Activated naive CD8-positive, alpha-beta T cell treated with anti-CD3 and anti-CD28 coated beads for 36 hours (primary cell): ENCODE data around the gene C2CD2L. TPM values are rescaled to one million over a fixed set of nuclear protein-coding genes. Genes with fewer than 3 reads are reported as not detected.
"Not testable (repeated sequence)": the region's sequence is repeated elsewhere in the genome, so short reads cannot be mapped to it uniquely, and the experiment has no call there.

Experiments used
- DNase-seq: peaks from one replicate; pipeline ENCODE4 v3.0.0; 2021
- H3K27ac Mint-ChIP-seq: one replicate; pipeline ENCODE4 v1.8.0; 2022; ENCODE audit warnings: mild to moderate bottlenecking, moderate library complexity, mixed read lengths
- H3K27me3 Mint-ChIP-seq: one replicate; pipeline ENCODE4 v1.8.0; 2022; ENCODE audit warnings: mild to moderate bottlenecking, mixed read lengths
- H3K36me3 Mint-ChIP-seq: one replicate; pipeline ENCODE4 v1.8.0; 2021; ENCODE audit warnings: mild to moderate bottlenecking, mixed read lengths
- H3K4me1 Mint-ChIP-seq: one replicate; pipeline ENCODE4 v1.8.0; 2021; ENCODE audit warnings: mixed read lengths
- H3K4me3 Mint-ChIP-seq: one replicate; pipeline ENCODE4 v1.8.0; 2022; ENCODE audit warnings: mild to moderate bottlenecking, moderate library complexity, mixed read lengths
- H3K9me3 Mint-ChIP-seq: one replicate; pipeline ENCODE4 v1.8.0; 2022; ENCODE audit warnings: mixed read lengths
- total RNA-seq, 2 experiments: library from RNA; stranded (reverse); gene quantifications; one replicate each; pipeline ENCODE4 v1.2.3, GENCODE V29; 2021

Gene C2CD2L
- 10 to 100 TPM; 19.3 to 20.0 TPM for total RNA-seq

DNA sequence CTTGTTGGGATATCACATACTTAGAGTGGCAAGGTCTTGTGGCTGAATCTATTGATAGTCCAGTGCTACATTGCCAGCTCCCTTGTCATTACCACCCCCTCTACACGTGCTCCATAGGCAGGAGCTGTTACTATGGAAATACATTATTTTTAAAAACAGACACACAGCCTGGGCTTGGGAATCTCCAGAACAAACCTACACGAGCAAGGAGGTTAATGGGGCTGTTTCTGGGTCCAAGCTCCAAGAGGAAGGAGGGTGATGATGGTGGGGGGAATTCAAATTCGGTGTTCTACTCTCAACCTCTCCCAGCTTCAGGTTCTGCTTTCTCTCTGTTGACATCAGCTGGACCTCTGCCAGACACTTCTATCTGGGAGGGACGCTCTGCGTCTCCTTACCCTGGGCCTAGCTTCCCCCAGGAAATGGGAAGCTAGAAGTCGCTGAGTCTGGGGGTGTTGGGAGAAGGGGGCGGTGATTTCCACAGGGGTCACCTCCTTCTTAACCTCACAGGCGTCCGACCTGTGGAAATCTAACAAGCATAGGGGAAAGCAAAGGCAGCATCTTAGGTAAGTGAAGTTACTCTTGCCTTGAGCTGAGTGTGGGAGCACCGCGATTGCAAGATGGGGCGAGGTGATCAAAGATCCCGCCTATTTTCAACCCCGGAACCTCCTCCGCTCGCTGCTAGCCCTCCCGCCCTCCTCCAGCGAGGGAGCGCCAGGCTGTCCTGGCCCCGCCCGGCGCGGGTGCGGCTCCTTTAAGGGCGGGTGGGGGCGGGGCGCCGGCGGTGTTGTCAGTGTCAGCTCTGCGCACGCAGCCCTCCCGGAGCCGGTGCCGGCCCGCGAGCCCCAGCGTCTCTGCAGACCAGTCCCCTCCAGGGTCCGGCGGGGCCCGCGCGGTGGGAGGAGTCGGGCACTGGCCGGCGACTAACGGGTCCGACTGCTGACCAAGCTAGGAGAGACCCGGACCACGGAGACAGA, at the start of gene C2CD2L:
C2CD2L (plus strand) TSS at position 781 of the 974 bp plus-strand sequence. CDS start 398 bp downstream, outside the sequence.
- DNase-seq: peak; percentile 92
- H3K4me1 Mint-ChIP-seq: peaks cover 35% of the 10 kb centered on the region
- peak within 1 kb of the TSS; percentile 94 for H3K4me3 Mint-ChIP-seq
- H3K27me3 Mint-ChIP-seq: no peaks in the 10 kb centered on the region
- H3K36me3 Mint-ChIP-seq: peaks cover 16% of the 10 kb centered on the region
- H3K27ac Mint-ChIP-seq: peak within 1 kb of the TSS; percentile 95
- H3K9me3 Mint-ChIP-seq: no peaks in the 10 kb centered on the region

DNA sequence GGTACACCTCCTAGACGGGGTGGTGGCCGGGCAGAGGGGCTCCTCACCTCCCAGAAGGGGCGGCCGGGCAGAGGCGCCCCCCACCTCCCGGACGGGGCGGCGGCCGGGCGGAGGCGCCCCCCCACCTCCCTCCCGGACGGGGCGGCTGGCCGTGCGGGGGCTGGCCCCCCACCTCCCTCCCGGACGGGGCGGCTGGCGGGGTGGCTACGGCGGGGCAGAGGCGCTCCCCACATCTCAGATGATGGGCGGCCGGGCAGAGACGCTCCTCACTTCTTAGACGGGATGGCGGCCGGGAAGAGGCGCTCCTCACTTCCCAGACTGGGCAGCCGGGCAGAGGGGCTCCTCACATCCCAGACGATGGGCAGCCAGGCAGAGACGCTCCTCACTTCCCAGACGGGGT, 48.0 kb upstream of the C2CD2L start:
- not testable (repeated sequence) for H3K4me3 Mint-ChIP-seq, H3K9me3 Mint-ChIP-seq, H3K27me3 Mint-ChIP-seq, H3K27ac Mint-ChIP-seq, DNase-seq
- Mint-ChIP-seq H3K4me1 (peaks cover 24% of the 10 kb centered on the region), H3K36me3 (peaks cover 18% of the 10 kb centered on the region)

DNA sequence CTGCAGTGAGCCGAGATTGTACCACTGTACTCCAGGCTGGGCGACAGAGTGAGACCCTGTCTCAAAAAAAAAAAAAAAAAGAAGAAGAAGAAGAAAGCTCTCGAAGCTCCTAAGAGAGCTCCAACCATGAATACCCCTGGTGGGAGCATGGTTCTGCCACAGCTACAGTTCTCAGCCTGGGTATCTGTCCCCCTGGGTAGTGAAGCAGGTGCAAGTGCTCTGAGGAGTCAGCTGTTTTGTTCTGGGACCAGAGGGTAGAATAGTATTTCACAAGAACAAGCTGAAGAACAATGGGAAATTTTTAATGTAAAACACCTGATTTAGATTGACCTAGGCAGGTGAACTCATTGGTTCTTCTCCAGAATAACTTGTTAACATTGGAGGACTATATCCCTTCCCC, 45.9 kb upstream of the C2CD2L start:
- Mint-ChIP-seq H3K4me1 (peaks cover 23% of the 10 kb centered on the region), H3K4me3 (no peak overlapping the region), H3K9me3 (no peaks in the 10 kb centered on the region), H3K27me3 (no peaks in the 10 kb centered on the region), H3K36me3 (peaks cover 6% of the 10 kb centered on the region), H3K27ac (no peak overlapping the region)
- no peak for DNase-seq

DNA sequence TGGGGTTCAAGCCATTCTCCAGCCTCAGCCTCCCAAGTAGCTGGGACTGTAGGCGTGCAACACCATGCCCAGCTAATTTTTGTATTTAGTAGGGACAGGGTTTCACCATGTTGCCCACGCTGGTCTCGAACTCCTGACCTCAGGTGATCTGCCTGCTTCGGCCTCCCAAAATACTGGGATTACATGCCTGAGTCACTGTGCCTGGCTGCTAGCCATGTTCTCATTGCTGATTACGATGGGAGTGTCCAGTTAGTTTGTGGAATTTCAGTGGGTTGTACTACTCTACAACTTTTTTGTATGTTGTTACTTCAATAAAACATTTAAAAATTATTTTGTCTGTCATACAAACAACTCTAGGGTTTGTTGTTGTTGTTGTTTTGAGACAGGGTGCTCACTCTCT, 44.4 kb upstream of the C2CD2L start:
- H3K4me1 Mint-ChIP-seq: peaks cover 23% of the 10 kb centered on the region
- no peak overlapping the region for H3K27ac Mint-ChIP-seq
- no peak overlapping the region for H3K4me3 Mint-ChIP-seq
- H3K36me3 Mint-ChIP-seq: peaks cover 3% of the 10 kb centered on the region
- DNase-seq: no peak
- H3K9me3 Mint-ChIP-seq: no peaks in the 10 kb centered on the region
- H3K27me3 Mint-ChIP-seq: no peaks in the 10 kb centered on the region

- Mint-ChIP-seq H3K4me3 (no peak overlapping the region), H3K27me3 (no peaks in the 10 kb centered on the region), H3K36me3 (peaks cover 3% of the 10 kb centered on the region), H3K9me3 (no peaks in the 10 kb centered on the region), H3K27ac (no peak overlapping the region), H3K4me1 (peaks cover 24% of the 10 kb centered on the region)
- DNase-seq: peak; percentile 36
Observed at GRCh38 chr11:119065369-119065768, 41.8 kb upstream of the C2CD2L start.

DNA sequence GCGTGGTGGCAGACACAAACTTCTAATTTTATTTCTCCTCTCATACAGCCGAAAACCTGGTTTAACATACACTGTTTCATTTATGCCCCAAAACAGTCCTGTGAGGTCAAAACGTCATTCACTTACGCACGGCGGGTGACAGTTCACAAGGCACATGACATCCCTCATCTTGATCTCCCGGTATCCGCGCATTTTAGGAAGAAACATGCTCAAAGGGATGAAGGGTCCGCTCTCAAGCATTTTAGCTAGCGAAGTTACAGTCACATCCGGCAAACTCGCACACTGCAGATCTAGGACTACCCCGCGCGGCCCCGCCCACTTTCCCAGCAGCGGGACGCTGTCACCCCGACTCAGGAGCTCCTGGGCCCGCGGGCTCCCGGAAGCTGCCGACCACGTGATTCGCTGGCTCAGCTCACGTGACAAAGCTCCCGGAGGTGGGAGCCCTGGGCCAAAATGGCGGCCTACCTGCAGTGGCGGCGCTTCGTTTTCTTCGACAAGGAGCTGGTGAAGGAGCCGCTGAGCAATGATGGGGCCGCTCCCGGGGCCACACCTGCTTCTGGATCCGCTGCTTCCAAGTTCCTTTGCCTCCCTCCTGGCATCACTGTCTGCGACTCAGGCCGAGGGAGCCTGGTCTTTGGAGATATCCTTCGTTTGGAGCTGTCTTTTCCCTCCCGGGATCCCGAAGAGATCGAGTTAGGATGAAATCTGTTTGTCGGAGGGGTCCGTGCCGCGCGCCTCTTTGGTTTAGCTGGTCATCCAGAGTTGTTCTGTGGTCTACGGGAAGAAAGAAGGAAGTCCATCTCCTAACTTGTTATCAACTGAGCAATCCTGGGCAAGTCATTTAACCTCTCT, 39.5 kb upstream of the C2CD2L start, which contains the start of gene VPS11:
VPS11 (plus strand) TSS at position 448 of the 852 bp plus-strand sequence; CDS start at position 454, 6 bp downstream.
- Mint-ChIP-seq H3K27ac (peak within 1 kb of the TSS; percentile 94), H3K9me3 (no peaks in the 10 kb centered on the region), H3K4me1 (peaks cover 24% of the 10 kb centered on the region), H3K4me3 (peak within 1 kb of the TSS; percentile 90), H3K36me3 (peaks cover 3% of the 10 kb centered on the region), H3K27me3 (no peaks in the 10 kb centered on the region)
- DNase-seq: peak; percentile 99

DNA sequence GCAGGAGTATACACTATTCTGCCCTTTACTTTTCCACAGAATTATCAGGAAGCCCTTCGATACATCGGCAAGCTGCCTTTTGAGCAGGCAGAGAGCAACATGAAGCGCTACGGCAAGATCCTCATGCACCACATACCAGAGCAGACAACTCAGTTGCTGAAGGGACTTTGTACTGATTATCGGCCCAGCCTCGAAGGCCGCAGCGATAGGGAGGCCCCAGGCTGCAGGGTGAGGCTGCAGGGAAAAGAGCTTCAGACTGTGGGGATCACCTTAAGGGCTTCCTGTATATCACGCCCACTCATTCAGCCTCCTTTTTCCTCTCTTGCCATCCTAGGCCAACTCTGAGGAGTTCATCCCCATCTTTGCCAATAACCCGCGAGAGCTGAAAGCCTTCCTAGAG, 29.3 kb upstream of the C2CD2L start:
- Mint-ChIP-seq H3K27me3 (no peaks in the 10 kb centered on the region), H3K27ac (no peak overlapping the region), H3K9me3 (no peaks in the 10 kb centered on the region), H3K4me3 (no peak overlapping the region), H3K36me3 (peaks cover 5% of the 10 kb centered on the region), H3K4me1 (peaks cover 2% of the 10 kb centered on the region)
- DNase-seq: no peak

DNA sequence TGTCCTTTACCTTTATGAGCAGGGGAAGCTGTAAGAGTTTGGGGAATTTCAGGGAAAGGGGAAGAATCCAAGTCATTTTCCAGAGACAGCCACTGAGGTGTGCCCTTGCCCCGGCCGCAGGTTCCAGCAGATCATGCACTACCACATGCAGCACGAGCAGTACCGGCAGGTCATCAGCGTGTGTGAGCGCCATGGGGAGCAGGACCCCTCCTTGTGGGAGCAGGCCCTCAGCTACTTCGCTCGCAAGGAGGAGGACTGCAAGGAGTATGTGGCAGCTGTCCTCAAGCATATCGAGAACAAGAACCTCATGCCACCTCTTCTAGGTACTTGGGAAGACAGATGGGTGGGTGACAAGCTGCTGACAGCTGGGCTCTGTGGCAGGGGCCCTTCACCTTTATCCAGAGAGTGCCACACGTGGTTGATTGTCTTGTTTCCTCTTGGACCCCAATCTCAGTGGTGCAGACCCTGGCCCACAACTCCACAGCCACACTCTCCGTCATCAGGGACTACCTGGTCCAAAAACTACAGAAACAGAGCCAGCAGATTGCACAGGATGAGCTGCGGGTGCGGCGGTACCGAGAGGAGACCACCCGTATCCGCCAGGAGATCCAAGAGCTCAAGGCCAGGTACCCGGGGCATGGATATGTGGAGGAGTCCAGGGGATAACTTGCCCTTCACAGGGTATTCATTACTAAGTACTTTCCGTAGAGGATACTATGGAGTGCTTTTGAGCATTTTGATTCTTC, 28.3 kb upstream of the C2CD2L start:
- Mint-ChIP-seq H3K27me3 (no peaks in the 10 kb centered on the region), H3K9me3 (no peaks in the 10 kb centered on the region), H3K4me3 (no peak overlapping the region), H3K36me3 (peaks cover 5% of the 10 kb centered on the region), H3K27ac (no peak overlapping the region), H3K4me1 (peaks cover 2% of the 10 kb centered on the region)
- no peak for DNase-seq

GRCh38 chr11:119081682-119082260, 25.4 kb upstream of the C2CD2L start:
- Mint-ChIP-seq H3K4me1 (peaks cover 12% of the 10 kb centered on the region), H3K27ac (no peak overlapping the region), H3K27me3 (no peaks in the 10 kb centered on the region), H3K9me3 (no peaks in the 10 kb centered on the region), H3K36me3 (peaks cover 2% of the 10 kb centered on the region), H3K4me3 (no peak overlapping the region)
- no peak for DNase-seq

- no peaks in the 10 kb centered on the region for H3K27me3 Mint-ChIP-seq
- peaks cover 21% of the 10 kb centered on the region for H3K4me1 Mint-ChIP-seq
- H3K27ac Mint-ChIP-seq: peak within 1 kb of the TSS; percentile 94
- peaks cover 2% of the 10 kb centered on the region for H3K36me3 Mint-ChIP-seq
- H3K4me3 Mint-ChIP-seq: peak within 1 kb of the TSS; percentile 95
- peak; percentile 90 for DNase-seq
- no peaks in the 10 kb centered on the region for H3K9me3 Mint-ChIP-seq
Observed at GRCh38 chr11:119084663-119085436, 22.3 kb upstream of the C2CD2L start, which contains the start of gene HMBS. TSS of gene HMBS (plus strand) at chr11:119084881. CDS start at chr11:119085034, 153 bp downstream.

DNA sequence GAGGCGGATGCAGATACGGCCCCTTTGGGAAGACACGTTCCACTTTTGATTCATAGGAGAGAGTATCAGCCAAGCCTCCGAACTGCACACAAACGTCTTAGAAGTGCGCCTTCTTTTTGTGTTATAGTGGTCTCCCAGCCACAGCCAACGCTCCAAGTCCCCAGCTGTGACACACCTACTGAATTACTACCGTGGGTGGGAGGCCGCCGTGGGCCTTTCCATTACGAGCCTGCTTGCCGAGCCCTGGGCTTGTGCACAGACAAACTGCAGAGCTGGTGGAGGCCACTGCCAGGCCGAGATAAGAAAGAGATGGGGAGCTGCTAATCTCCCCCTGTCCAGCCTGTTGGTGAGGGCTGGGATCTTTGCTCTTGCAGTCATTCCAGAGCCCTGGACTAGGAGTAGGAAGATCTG, 21.7 kb upstream of the C2CD2L start:
- Mint-ChIP-seq H3K36me3 (peaks cover 2% of the 10 kb centered on the region), H3K27me3 (no peaks in the 10 kb centered on the region), H3K27ac (peak overlapping the region; percentile 94), H3K4me3 (peak overlapping the region; percentile 95), H3K9me3 (no peaks in the 10 kb centered on the region), H3K4me1 (peaks cover 21% of the 10 kb centered on the region)
- peak; percentile 58 for DNase-seq

- no peaks in the 10 kb centered on the region for H3K9me3 Mint-ChIP-seq
- peaks cover 2% of the 10 kb centered on the region for H3K36me3 Mint-ChIP-seq
- DNase-seq: no peak
- no peak overlapping the region for H3K27ac Mint-ChIP-seq
- H3K4me1 Mint-ChIP-seq: peaks cover 19% of the 10 kb centered on the region
- H3K27me3 Mint-ChIP-seq: no peaks in the 10 kb centered on the region
- H3K4me3 Mint-ChIP-seq: peak overlapping the region; percentile 40
Observed at GRCh38 chr11:119087123-119087522, 20.0 kb upstream of the C2CD2L start.

DNA sequence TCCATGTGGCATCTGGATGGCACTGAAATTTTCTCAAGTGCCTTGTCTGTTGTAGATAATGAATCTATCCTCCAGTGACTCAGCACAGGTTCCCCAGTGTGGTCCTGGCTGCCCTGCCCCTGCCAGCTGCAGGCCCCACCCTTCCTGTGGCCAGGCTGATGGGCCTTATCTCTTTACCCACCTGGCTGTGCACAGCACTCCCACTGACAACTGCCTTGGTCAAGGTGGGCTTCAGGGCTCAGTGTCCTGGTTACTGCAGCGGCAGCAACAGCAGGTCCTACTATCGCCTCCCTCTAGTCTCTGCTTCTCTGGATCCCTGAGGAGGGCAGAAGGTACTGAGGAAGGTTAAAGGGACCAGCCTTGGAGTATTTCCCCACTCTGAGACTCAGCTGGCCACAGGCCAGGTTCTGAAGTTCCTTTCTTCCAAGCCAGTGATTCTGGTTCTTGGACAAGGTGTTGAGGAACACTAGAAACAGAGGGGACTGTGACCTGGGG, 19.4 kb upstream of the C2CD2L start:
- DNase-seq: no peak
- no peak overlapping the region for H3K4me3 Mint-ChIP-seq
- peaks cover 25% of the 10 kb centered on the region for H3K4me1 Mint-ChIP-seq
- H3K36me3 Mint-ChIP-seq: peaks cover 8% of the 10 kb centered on the region
- no peaks in the 10 kb centered on the region for H3K9me3 Mint-ChIP-seq
- no peaks in the 10 kb centered on the region for H3K27me3 Mint-ChIP-seq
- H3K27ac Mint-ChIP-seq: no peak overlapping the region
